Endothelial cell (in vitro differentiated cells): ENCODE results near the gene MTREX. TPM values are rescaled to one million over a fixed set of nuclear protein-coding genes. Genes with fewer than 3 reads are reported as not detected.

Source experiments
- DNase-seq: peaks from one replicate; pipeline ENCODE4 v3.0.0; 2021; ENCODE audit warnings: low spot score
- H3K27ac Mint-ChIP-seq: one replicate; pipeline ENCODE4 v1.8.0; 2021; ENCODE audit warnings: mixed read lengths, inconsistent platforms; ENCODE audit not compliant: unreplicated experiment
- H3K27me3 Mint-ChIP-seq: one replicate; pipeline ENCODE4 v1.8.0; 2021; ENCODE audit warnings: mild to moderate bottlenecking, moderate library complexity, mixed read lengths, inconsistent platforms; ENCODE audit not compliant: unreplicated experiment
- H3K36me3 Mint-ChIP-seq: one replicate; pipeline ENCODE4 v1.8.0; 2021; ENCODE audit warnings: mild to moderate bottlenecking, low read depth, mixed read lengths, inconsistent platforms; ENCODE audit not compliant: unreplicated experiment
- H3K4me1 Mint-ChIP-seq: one replicate; pipeline ENCODE4 v1.8.0; 2021; ENCODE audit warnings: mild to moderate bottlenecking, mixed read lengths, inconsistent platforms; ENCODE audit not compliant: unreplicated experiment
- H3K4me3 Mint-ChIP-seq: one replicate; pipeline ENCODE4 v1.8.0; 2021; ENCODE audit warnings: mild to moderate bottlenecking, mixed read lengths, inconsistent platforms; ENCODE audit not compliant: unreplicated experiment
- H3K9me3 Mint-ChIP-seq: one replicate; pipeline ENCODE4 v1.8.0; 2021; ENCODE audit warnings: mixed read lengths, inconsistent platforms; ENCODE audit not compliant: unreplicated experiment
- CTCF ChIP-seq: fragments of 200-600 bp; sonication (generic); IDR thresholded peaks from one replicate; pipeline ENCODE4 v1.5.0; 2021; ENCODE audit warnings: antibody characterized with exemption; ENCODE audit not compliant: unreplicated experiment
- total RNA-seq: library from RNA; stranded (reverse); fragmentation: NEBNext Ultra II Directional; extraction: Animal tissue kit (Norgen Biotek cat#: 25700); gene quantifications from one replicate; pipeline ENCODE4 v1.2.1, GENCODE V29; 2021; ENCODE audit not compliant: unreplicated experiment

Gene MTREX
- total RNA-seq, 1 donor from 2014 or later = 54.4 TPM

GRCh38 chr5:55320571-55320970 is 12.8 kb downstream of the MTREX start:
- TF ChIP-seq CTCF = no peak
- Mint-ChIP-seq H3K4me3 (no peak overlapping the region), H3K36me3 (peaks cover 10% of the 10 kb centered on the region), H3K27me3 (no peaks in the 10 kb centered on the region), H3K27ac (no peak overlapping the region), H3K4me1 (no peaks in the 10 kb centered on the region), H3K9me3 (no peaks in the 10 kb centered on the region)
- no peak for DNase-seq

GRCh38 chr5:55324006-55324405 is 16.2 kb downstream of the MTREX start:
- no peak for DNase-seq
- Mint-ChIP-seq H3K27ac (no peak overlapping the region), H3K4me1 (no peaks in the 10 kb centered on the region), H3K27me3 (no peaks in the 10 kb centered on the region), H3K36me3 (peaks cover 6% of the 10 kb centered on the region), H3K9me3 (no peaks in the 10 kb centered on the region), H3K4me3 (no peak overlapping the region)
- no peak for TF ChIP-seq CTCF

- Mint-ChIP-seq H3K9me3 (no peaks in the 10 kb centered on the region), H3K27me3 (no peaks in the 10 kb centered on the region), H3K27ac (no peak overlapping the region), H3K4me3 (no peak overlapping the region), H3K4me1 (no peaks in the 10 kb centered on the region), H3K36me3 (peaks cover 6% of the 10 kb centered on the region)
- DNase-seq = no peak
- peak; percentile 51 for TF ChIP-seq CTCF
These were observed 17.1 kb downstream of the MTREX start for GRCh38 chr5:55324815-55325418.

GRCh38 chr5:55325621-55326020 is 17.8 kb downstream of the MTREX start:
- Mint-ChIP-seq H3K27me3 (no peaks in the 10 kb centered on the region), H3K27ac (no peak overlapping the region), H3K36me3 (peaks cover 6% of the 10 kb centered on the region), H3K4me3 (no peak overlapping the region), H3K9me3 (no peaks in the 10 kb centered on the region), H3K4me1 (no peaks in the 10 kb centered on the region)
- DNase-seq = no peak
- no peak for TF ChIP-seq CTCF

GRCh38 chr5:55327281-55327680 is 19.5 kb downstream of the MTREX start:
- H3K27ac Mint-ChIP-seq = no peak overlapping the region
- no peaks in the 10 kb centered on the region for H3K4me1 Mint-ChIP-seq
- no peak for TF ChIP-seq CTCF
- peaks cover 10% of the 10 kb centered on the region for H3K36me3 Mint-ChIP-seq
- no peaks in the 10 kb centered on the region for H3K9me3 Mint-ChIP-seq
- no peak overlapping the region for H3K4me3 Mint-ChIP-seq
- H3K27me3 Mint-ChIP-seq = no peaks in the 10 kb centered on the region
- DNase-seq = no peak
